ENCODE data around the gene GCFC2. TPM values are rescaled to one million over a fixed set of nuclear protein-coding genes. Genes with fewer than 3 reads are reported as not detected.
"Not testable (repeated sequence)": the region's sequence is repeated elsewhere in the genome, so short reads cannot be mapped to it uniquely, and the experiment has no call there.

GCFC2 gene
- polyA plus RNA-seq, 1 donor, result 28.2 TPM

- H3K36me3 ChIP-seq (ENCODE audit: control insufficient read depth, insufficient read depth, low read length), result no peaks in the 10 kb centered on the region
- no peak overlapping the region for H3K4me3 ChIP-seq (ENCODE audit: low read length)
- peaks cover 4% of the 10 kb centered on the region for H3K9me3 ChIP-seq (ENCODE audit: control insufficient read depth, low read depth, low read length)
- WGBS (ENCODE audit: insufficient coverage, low lambda C conversion rate), result 100% methylated on average over 1 of the region's 1 CpG
- no peak for DNase-seq
- H3K27me3 ChIP-seq (ENCODE audit: control insufficient read depth, insufficient read depth, low read length), result no peaks in the 10 kb centered on the region
- H3K4me1 ChIP-seq (ENCODE audit: control insufficient read depth, insufficient read depth, low read length), result no peaks in the 10 kb centered on the region
- H3K27ac ChIP-seq (ENCODE audit: low read length), result no peak overlapping the region
Observed at GRCh38 chr2:75720525-75720924, 9.8 kb upstream of the GCFC2 start.

GRCh38 chr2:75719616-75720015 lies 8.9 kb upstream of the GCFC2 start:
- no CpG with 5 or more reads among the region's 1 CpG for WGBS (ENCODE audit: insufficient coverage, low lambda C conversion rate)
- Histone ChIP-seq H3K27me3 (ENCODE audit: control insufficient read depth, insufficient read depth, low read length) (no peaks in the 10 kb centered on the region), H3K4me1 (ENCODE audit: control insufficient read depth, insufficient read depth, low read length) (no peaks in the 10 kb centered on the region), H3K27ac (ENCODE audit: low read length) (no peak overlapping the region), H3K4me3 (ENCODE audit: low read length) (no peak overlapping the region), H3K9me3 (ENCODE audit: control insufficient read depth, low read depth, low read length) (peaks cover 3% of the 10 kb centered on the region), H3K36me3 (ENCODE audit: control insufficient read depth, insufficient read depth, low read length) (no peaks in the 10 kb centered on the region)
- DNase-seq, result no peak

DNA sequence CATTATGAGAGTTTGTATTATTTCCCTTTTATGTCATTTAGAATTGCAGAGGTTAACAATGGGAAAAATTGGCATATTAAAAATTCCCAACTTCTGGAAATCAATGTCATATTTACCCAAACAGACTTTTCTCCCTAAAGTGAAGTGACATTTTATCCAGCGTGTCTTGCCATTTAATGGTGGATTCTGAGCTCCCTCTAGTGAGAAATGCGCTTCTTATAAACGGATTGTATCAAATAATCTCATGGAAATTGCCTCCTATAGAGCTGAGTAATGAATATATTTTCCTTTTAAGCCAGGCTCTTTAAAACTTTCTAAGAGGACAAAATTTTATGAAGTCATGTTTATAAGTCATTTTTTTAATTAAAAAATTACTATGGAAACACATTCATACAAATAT lies 5.7 kb upstream of the GCFC2 start:
- H3K27ac ChIP-seq (ENCODE audit: low read length), result no peak overlapping the region
- peaks cover under 1% of the 10 kb centered on the region for H3K4me1 ChIP-seq (ENCODE audit: control insufficient read depth, insufficient read depth, low read length)
- WGBS (ENCODE audit: insufficient coverage, low lambda C conversion rate), result no CpG with 5 or more reads among the region's 3 CpGs
- no peak overlapping the region for H3K4me3 ChIP-seq (ENCODE audit: low read length)
- peaks cover 5% of the 10 kb centered on the region for H3K9me3 ChIP-seq (ENCODE audit: control insufficient read depth, low read depth, low read length)
- H3K36me3 ChIP-seq (ENCODE audit: control insufficient read depth, insufficient read depth, low read length), result no peaks in the 10 kb centered on the region
- no peak for DNase-seq
- no peaks in the 10 kb centered on the region for H3K27me3 ChIP-seq (ENCODE audit: control insufficient read depth, insufficient read depth, low read length)

GRCh38 chr2:75711590-75711989 lies 875 bp upstream of the GCFC2 start:
- not testable (repeated sequence) for H3K4me1 ChIP-seq (ENCODE audit: control insufficient read depth, insufficient read depth, low read length); H3K4me3 ChIP-seq (ENCODE audit: low read length); H3K9me3 ChIP-seq (ENCODE audit: control insufficient read depth, low read depth, low read length); DNase-seq; H3K27me3 ChIP-seq (ENCODE audit: control insufficient read depth, insufficient read depth, low read length); H3K27ac ChIP-seq (ENCODE audit: low read length); H3K36me3 ChIP-seq (ENCODE audit: control insufficient read depth, insufficient read depth, low read length)
- WGBS (ENCODE audit: insufficient coverage, low lambda C conversion rate), result no CpG with 5 or more reads among the region's 31 CpGs

GRCh38 chr2:75710220-75710576 lies 517 bp downstream of the GCFC2 start:
- Histone ChIP-seq H3K27me3 (ENCODE audit: control insufficient read depth, insufficient read depth, low read length) (no peaks in the 10 kb centered on the region), H3K9me3 (ENCODE audit: control insufficient read depth, low read depth, low read length) (peaks cover 5% of the 10 kb centered on the region), H3K4me3 (ENCODE audit: low read length) (peak overlapping the region; percentile 78), H3K4me1 (ENCODE audit: control insufficient read depth, insufficient read depth, low read length) (peaks cover 8% of the 10 kb centered on the region), H3K27ac (ENCODE audit: low read length) (peak overlapping the region; percentile 95), H3K36me3 (ENCODE audit: control insufficient read depth, insufficient read depth, low read length) (peaks cover 8% of the 10 kb centered on the region)
- peak in 1 of 2 donors; percentile 38 for DNase-seq
- no CpG with 5 or more reads among the region's 12 CpGs for WGBS (ENCODE audit: insufficient coverage, low lambda C conversion rate)

- Histone ChIP-seq H3K4me1 (ENCODE audit: control insufficient read depth, insufficient read depth, low read length) (peaks cover 8% of the 10 kb centered on the region), H3K27me3 (ENCODE audit: control insufficient read depth, insufficient read depth, low read length) (no peaks in the 10 kb centered on the region), H3K36me3 (ENCODE audit: control insufficient read depth, insufficient read depth, low read length) (peaks cover 17% of the 10 kb centered on the region), H3K27ac (ENCODE audit: low read length) (no peak overlapping the region), H3K4me3 (ENCODE audit: low read length) (peak overlapping the region; percentile 78), H3K9me3 (ENCODE audit: control insufficient read depth, low read depth, low read length) (peaks cover 5% of the 10 kb centered on the region)
- 23% methylated on average over 2 of the region's 3 CpGs for WGBS (ENCODE audit: insufficient coverage, low lambda C conversion rate)
- DNase-seq, result peak in 1 of 2 donors; percentile 22
Observed at GRCh38 chr2:75709297-75709696, 1.4 kb downstream of the GCFC2 start.

DNA sequence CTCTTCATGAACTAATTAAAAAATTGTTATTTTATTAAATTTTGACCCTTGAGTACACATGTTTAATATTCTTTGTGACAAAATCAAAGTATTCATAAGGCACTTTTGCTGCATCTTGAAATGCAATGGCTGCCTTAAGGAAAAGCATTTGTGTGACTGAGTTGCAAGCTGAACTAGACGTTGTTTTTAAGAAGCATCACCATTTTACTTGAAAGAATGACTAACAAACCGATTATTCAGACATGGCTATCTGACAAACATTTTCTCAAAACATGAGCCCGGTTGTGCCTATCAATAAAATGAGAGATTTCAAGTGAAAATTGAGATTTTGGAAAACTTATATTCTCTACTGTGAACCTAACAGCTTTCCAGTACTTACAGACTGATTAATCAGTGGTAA lies 2.8 kb downstream of the GCFC2 start:
- H3K27me3 ChIP-seq (ENCODE audit: control insufficient read depth, insufficient read depth, low read length), result no peaks in the 10 kb centered on the region
- H3K4me3 ChIP-seq (ENCODE audit: low read length), result no peak overlapping the region
- H3K9me3 ChIP-seq (ENCODE audit: control insufficient read depth, low read depth, low read length), result peaks cover 5% of the 10 kb centered on the region
- peaks cover 8% of the 10 kb centered on the region for H3K4me1 ChIP-seq (ENCODE audit: control insufficient read depth, insufficient read depth, low read length)
- H3K36me3 ChIP-seq (ENCODE audit: control insufficient read depth, insufficient read depth, low read length), result peaks cover 25% of the 10 kb centered on the region
- no peak overlapping the region for H3K27ac ChIP-seq (ENCODE audit: low read length)
- WGBS (ENCODE audit: insufficient coverage, low lambda C conversion rate), result 100% methylated on average over 2 of the region's 3 CpGs
- no peak for DNase-seq

GRCh38 chr2:75705921-75706320 lies 4.8 kb downstream of the GCFC2 start:
- peaks cover 3% of the 10 kb centered on the region for H3K4me1 ChIP-seq (ENCODE audit: control insufficient read depth, insufficient read depth, low read length)
- no peak for DNase-seq
- H3K27me3 ChIP-seq (ENCODE audit: control insufficient read depth, insufficient read depth, low read length), result no peaks in the 10 kb centered on the region
- WGBS (ENCODE audit: insufficient coverage, low lambda C conversion rate), result 88% methylated on average over 1 of the region's 1 CpG
- no peak overlapping the region for H3K27ac ChIP-seq (ENCODE audit: low read length)
- no peak overlapping the region for H3K4me3 ChIP-seq (ENCODE audit: low read length)
- no peaks in the 10 kb centered on the region for H3K9me3 ChIP-seq (ENCODE audit: control insufficient read depth, low read depth, low read length)
- peaks cover 35% of the 10 kb centered on the region for H3K36me3 ChIP-seq (ENCODE audit: control insufficient read depth, insufficient read depth, low read length)

- H3K27me3 ChIP-seq (ENCODE audit: control insufficient read depth, insufficient read depth, low read length), result no peaks in the 10 kb centered on the region
- no peaks in the 10 kb centered on the region for H3K9me3 ChIP-seq (ENCODE audit: control insufficient read depth, low read depth, low read length)
- H3K27ac ChIP-seq (ENCODE audit: low read length), result no peak overlapping the region
- DNase-seq, result no peak
- H3K4me3 ChIP-seq (ENCODE audit: low read length), result no peak overlapping the region
- H3K36me3 ChIP-seq (ENCODE audit: control insufficient read depth, insufficient read depth, low read length), result peaks cover 48% of the 10 kb centered on the region
- H3K4me1 ChIP-seq (ENCODE audit: control insufficient read depth, insufficient read depth, low read length), result no peaks in the 10 kb centered on the region
- 100% methylated on average over 3 of the region's 4 CpGs for whole genome bisulfite sequencing (ENCODE audit: insufficient coverage, low lambda C conversion rate)
Observed at GRCh38 chr2:75703589-75704287, 7.0 kb downstream of the GCFC2 start.

DNA sequence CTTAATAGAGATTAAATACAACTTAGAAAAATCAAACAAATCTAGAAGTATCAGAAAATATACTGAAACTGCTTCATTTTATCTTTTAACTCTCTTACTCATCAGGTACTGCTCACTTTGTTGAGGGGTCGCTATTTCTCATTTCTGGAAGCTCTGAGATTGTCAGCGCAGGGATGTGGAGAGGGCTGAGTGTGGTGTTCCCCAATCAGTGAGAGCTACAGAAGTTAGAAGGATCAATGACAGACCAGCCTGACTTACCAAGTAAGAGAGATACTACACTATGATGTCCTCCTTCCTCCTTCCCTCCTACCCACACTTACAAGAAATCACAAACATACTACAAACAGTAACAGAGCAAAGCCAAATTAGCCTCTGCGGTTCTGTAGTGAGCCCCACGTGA lies 8.1 kb downstream of the GCFC2 start:
- WGBS (ENCODE audit: insufficient coverage, low lambda C conversion rate), result 100% methylated on average over 1 of the region's 4 CpGs
- H3K36me3 ChIP-seq (ENCODE audit: control insufficient read depth, insufficient read depth, low read length), result peaks cover 54% of the 10 kb centered on the region

DNA sequence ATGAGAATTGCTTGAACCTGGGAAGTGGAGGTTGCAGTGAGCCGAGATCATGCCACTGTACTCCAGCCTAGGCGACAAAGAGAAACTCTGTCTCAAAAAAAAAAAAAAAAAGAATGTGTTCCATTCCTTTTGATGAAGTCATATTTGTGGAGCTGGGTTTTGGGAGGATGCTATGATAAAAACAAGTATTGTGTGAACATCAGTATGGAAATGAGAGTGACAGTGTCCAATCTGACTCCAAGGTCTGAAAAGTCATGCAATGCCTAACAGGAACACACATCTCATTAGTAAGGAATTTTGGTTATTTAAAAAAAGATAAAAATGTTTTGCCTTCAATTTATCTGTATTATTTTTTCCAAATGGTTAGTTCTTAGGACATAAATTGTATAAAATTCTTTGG lies 11.8 kb downstream of the GCFC2 start:
- H3K27me3 ChIP-seq (ENCODE audit: control insufficient read depth, insufficient read depth, low read length), result no peaks in the 10 kb centered on the region
- H3K4me3 ChIP-seq (ENCODE audit: low read length), result no peak overlapping the region
- no peaks in the 10 kb centered on the region for H3K4me1 ChIP-seq (ENCODE audit: control insufficient read depth, insufficient read depth, low read length)
- 100% methylated on average over 1 of the region's 2 CpGs for WGBS (ENCODE audit: insufficient coverage, low lambda C conversion rate)
- H3K9me3 ChIP-seq (ENCODE audit: control insufficient read depth, low read depth, low read length), result no peaks in the 10 kb centered on the region
- H3K27ac ChIP-seq (ENCODE audit: low read length), result no peak overlapping the region
- H3K36me3 ChIP-seq (ENCODE audit: control insufficient read depth, insufficient read depth, low read length), result peaks cover 40% of the 10 kb centered on the region
- no peak for DNase-seq

More for the DNA sequence above, 8.1 kb downstream of the GCFC2 start:
- no peaks in the 10 kb centered on the region for H3K27me3 ChIP-seq (ENCODE audit: control insufficient read depth, insufficient read depth, low read length)
- no peak for DNase-seq
- H3K4me1 ChIP-seq (ENCODE audit: control insufficient read depth, insufficient read depth, low read length), result no peaks in the 10 kb centered on the region
- no peak overlapping the region for H3K27ac ChIP-seq (ENCODE audit: low read length)
- no peaks in the 10 kb centered on the region for H3K9me3 ChIP-seq (ENCODE audit: control insufficient read depth, low read depth, low read length)
- H3K4me3 ChIP-seq (ENCODE audit: low read length), result no peak overlapping the region

All from large intestine (tissue), 3 donors.